Measurements from ENCODE around the gene WDR62. TPM values are rescaled to one million over a fixed set of nuclear protein-coding genes. Genes with fewer than 3 reads are reported as not detected.

WDR62 gene
- total and polyA plus RNA-seq, 10 of the 15 experiments (the other 5 are each of a cell fraction or from before 2014, with no cell fraction given): 0.08 to 20.6 (median 10.9) TPM

DNA sequence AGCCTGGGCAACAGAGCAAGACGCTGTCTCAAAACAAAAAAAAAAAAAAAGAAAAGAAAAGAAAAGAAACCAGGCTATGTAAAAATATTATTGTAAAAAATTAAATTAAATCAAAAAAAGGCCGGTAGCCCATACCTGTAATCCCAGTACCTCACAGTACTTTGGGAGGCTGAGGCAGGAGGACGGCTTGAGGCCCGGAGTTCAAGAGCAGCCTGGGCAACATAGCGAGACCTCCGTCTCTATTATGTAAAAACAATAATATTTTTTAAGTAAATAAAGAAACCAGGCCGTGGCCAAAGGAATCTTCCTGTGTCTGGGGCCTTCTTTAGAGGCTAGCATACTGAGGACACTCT is 84.4 kb downstream of the WDR62 start (continued):
- TF ChIP-seq, protein P1, sequence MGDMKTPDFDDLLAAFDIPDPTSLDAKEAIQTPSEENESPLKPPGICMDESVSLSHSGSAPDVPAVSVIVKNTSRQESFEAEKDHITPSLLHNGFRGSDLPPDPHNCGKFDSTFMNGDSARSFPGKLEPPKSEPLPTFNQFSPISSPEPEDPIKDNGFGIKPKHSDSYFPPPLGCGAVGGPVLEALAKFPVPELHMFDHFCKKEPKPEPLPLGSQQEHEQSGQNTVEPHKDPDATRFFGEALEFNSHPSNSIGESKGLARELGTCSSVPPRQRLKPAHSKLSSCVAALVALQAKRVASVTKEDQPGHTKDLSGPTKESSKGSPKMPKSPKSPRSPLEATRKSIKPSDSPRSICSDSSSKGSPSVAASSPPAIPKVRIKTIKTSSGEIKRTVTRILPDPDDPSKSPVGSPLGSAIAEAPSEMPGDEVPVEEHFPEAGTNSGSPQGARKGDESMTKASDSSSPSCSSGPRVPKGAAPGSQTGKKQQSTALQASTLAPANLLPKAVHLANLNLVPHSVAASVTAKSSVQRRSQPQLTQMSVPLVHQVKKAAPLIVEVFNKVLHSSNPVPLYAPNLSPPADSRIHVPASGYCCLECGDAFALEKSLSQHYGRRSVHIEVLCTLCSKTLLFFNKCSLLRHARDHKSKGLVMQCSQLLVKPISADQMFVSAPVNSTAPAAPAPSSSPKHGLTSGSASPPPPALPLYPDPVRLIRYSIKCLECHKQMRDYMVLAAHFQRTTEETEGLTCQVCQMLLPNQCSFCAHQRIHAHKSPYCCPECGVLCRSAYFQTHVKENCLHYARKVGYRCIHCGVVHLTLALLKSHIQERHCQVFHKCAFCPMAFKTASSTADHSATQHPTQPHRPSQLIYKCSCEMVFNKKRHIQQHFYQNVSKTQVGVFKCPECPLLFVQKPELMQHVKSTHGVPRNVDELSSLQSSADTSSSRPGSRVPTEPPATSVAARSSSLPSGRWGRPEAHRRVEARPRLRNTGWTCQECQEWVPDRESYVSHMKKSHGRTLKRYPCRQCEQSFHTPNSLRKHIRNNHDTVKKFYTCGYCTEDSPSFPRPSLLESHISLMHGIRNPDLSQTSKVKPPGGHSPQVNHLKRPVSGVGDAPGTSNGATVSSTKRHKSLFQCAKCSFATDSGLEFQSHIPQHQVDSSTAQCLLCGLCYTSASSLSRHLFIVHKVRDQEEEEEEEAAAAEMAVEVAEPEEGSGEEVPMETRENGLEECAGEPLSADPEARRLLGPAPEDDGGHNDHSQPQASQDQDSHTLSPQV (IDR thresholded peaks at IDR 0.05): no peak
- TF ChIP-seq STAT1 (conservative IDR thresholded peaks at IDR 0.05): no peak

DNA sequence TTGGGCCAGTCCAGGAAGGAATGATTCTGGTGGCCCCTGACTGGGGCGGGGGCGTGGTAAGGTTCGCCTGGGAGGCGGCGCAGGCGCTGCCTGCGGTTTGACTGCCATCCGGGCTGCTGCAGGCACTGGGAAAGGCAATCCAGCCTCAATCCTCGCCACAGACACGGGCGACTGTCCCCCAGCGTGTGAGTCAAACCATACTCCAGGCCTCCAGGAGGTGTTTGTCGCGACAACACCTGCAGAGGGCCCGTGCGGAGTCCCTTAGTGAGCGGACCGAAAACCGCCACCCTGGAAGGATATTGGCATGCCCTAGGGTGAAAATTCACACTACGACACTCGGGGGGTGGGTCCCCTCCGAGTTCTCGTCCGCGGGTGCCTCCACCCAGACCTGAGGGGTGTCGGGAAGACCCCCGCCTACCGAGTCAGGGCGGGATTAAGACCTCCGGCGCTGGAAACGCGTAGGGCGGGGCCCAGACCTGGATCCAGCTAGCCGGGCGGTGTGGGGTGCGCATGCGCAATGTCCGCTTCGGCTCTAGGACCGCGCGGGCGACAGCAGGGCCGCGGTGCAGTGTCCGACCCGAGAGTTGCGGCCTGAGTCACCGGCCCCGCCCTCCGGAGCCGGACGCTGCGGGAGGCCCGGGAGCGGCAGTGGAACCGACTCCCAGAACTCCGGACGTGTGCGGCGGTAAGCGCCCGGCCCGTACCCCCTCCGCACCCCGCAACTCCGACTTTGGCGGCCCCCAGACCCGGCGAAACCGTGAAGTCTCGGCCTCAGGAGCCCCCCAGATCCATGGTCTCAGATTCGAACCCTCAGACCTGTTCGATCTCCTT is 85.0 kb downstream of the WDR62 start, which contains the start of gene CAPNS1:
Gene CAPNS1 (plus strand): TSS at position 594 of the 831 bp plus-strand sequence. CDS start 946 bp downstream, outside the sequence.
- 2% methylated on average over 75 of the region's 75 CpGs for WGBS (ENCODE audit: insufficient coverage, insufficient replicate concordance, low lambda C conversion rate, missing lambda C conversion rate)
- CTCF ChIA-PET: interaction anchor here (0.6 to 6.3 kb wide), 3 partner anchors 12 to 78 kb away, joined by 3 to 37 read pairs (median 3); no protein-coding TSS in a partner anchor
- peak; percentile 31 for FAIRE-seq
- Histone ChIP-seq H3K9me3 (replicated peaks; ENCODE audit: control insufficient read depth, insufficient read depth, low read length) (no peaks in the 10 kb centered on the region), H3K4me1 (ENCODE audit: control insufficient read depth, insufficient read depth, low read length) (peaks cover 10% of the 10 kb centered on the region; the same call in 1 of the 2 replicates), H4K20me1 (ENCODE audit: control insufficient read depth, insufficient read depth) (peaks cover 6% of the 10 kb centered on the region), H3K9ac (ENCODE audit: control insufficient read depth, insufficient read depth, low read length) (peak within 1 kb of the TSS; percentile 97), H3K4me3 (peak within 1 kb of the TSS; percentile 96), H3K27me3 (replicated peaks in 1 of 2; ENCODE audit: control insufficient read depth in 2 of 2, insufficient read depth in 2 of 2, low read length in 1 of 2) (no peaks in the 10 kb centered on the region), H3K36me3 (ENCODE audit: control insufficient read depth in 2 of 2, insufficient read depth in 2 of 2, low read length in 1 of 2) (peaks cover 4% of the 10 kb centered on the region in 2 experiments; a peak in 3 of 4 replicates), H3K27ac (ENCODE audit: control insufficient read depth, insufficient read depth) (peak within 1 kb of the TSS; percentile 98), H2AFZ (ENCODE audit: control insufficient read depth, low read depth, low read length) (peak within 1 kb of the TSS; percentile 70), H3K4me2 (ENCODE audit: control insufficient read depth, insufficient read depth) (peak within 1 kb of the TSS; percentile 83), H3K79me2 (ENCODE audit: control insufficient read depth, insufficient read depth, low read length) (peaks cover 16% of the 10 kb centered on the region)
- SMC1A ChIA-PET (ENCODE audit: uncharacterized antibody, unreplicated experiment): interaction anchor here (2.0 kb wide), 1 partner anchor 12 kb away, joined by 5 read pairs; no protein-coding TSS in a partner anchor
- RAD21 ChIA-PET (ENCODE audit: unreplicated experiment): interaction anchor here (2.0 kb wide), 1 partner anchor 12 kb away, joined by 9 read pairs; no protein-coding TSS in a partner anchor
- POLR2A ChIA-PET: interaction anchor here (0.5 to 2.0 kb wide), 6 partner anchors 12 to 1142 kb away, joined by 3 to 12 read pairs (median 3); partner anchors contain the start of genes POLR2I and TBCB
- intact Hi-C loops (cut with micrococcal nuclease; ENCODE audit: unreplicated experiment): no loop called here
- BruUV-seq (replicated peaks): TSS peak; percentile 90
- in situ Hi-C loops (cut with MboI): loop anchor here (10.0 kb wide), 1 partner anchor 1455 kb away; the partner anchor contains the start of genes ZNF540 and ZNF571
- peak; percentile 88 for ATAC-seq
- peak; percentile 88 for DNase-seq (ENCODE audit: low read depth, low spot score)
- TF ChIP-seq E2F4 (IDR thresholded peaks at IDR 0.05; ENCODE audit: low read depth, low read length) (0 out of 2 replicates have a peak, but pooled peaks have one; percentile 7), CREM (IDR thresholded peaks at IDR 0.05; ENCODE audit: low read depth) (peak; percentile 73), MXI1 (IDR thresholded peaks at IDR 0.05; ENCODE audit: low read depth, low read length) (peak; percentile 78), SMC3 (IDR thresholded peaks at IDR 0.05; ENCODE audit: borderline replicate concordance, low read length) (no peak), GABPA (IDR thresholded peaks at IDR 0.05; ENCODE audit: low read depth) (no peak), ZNF24 (IDR thresholded peaks at IDR 0.05) (peak; percentile 6; the same call in 1 of the 2 replicates), POU2F2 (IDR thresholded peaks at IDR 0.05; ENCODE audit: borderline replicate concordance, low read depth, low read length) (peak; percentile 80; the same call in 2 of the 3 replicates), DPF2 (IDR thresholded peaks at IDR 0.05) (peak; percentile 67; the same call in 1 of the 2 replicates), RUNX3 (IDR thresholded peaks at IDR 0.05; ENCODE audit: low read length) (peak; percentile 70), STAT3 (IDR thresholded peaks at IDR 0.05; ENCODE audit: low read depth, low read length) (no peak), ETV6 (conservative IDR thresholded peaks at IDR 0.05 in 1 of 2, IDR thresholded peaks at IDR 0.05 in 1 of 2; ENCODE audit: borderline replicate concordance in 1 of 2, low read depth in 1 of 2) (no peak), NRF1 (conservative IDR thresholded peaks at IDR 0.05; ENCODE audit: low read depth, low read length) (peak; percentile 77)
